Activated T-helper 2 cell treated with anti-CD3 and anti-CD28 coated beads, Interferon-gamma antibody, Interleukin-2, Interleukin-4, amounts not matched to agents 10 μg/mL and 5 μg/mL and 100 μg/mL, durations not matched to agents 14 hours and 24 hours and 36 hours (primary cell): Measurements from ENCODE around the gene ERCC2. TPM values are rescaled to one million over a fixed set of nuclear protein-coding genes. Genes with fewer than 3 reads are reported as not detected.

Source experiments
- DNase-seq: peaks from one replicate; pipeline ENCODE4 v3.0.0; 2021; ENCODE audit warnings: low spot score
- H3K27ac Mint-ChIP-seq: one replicate; pipeline ENCODE4 v1.8.0; 2021; ENCODE audit warnings: mixed read lengths
- H3K27me3 Mint-ChIP-seq: one replicate; pipeline ENCODE4 v1.8.0; 2021; ENCODE audit warnings: low read depth, mixed read lengths
- H3K36me3 Mint-ChIP-seq: one replicate; pipeline ENCODE4 v1.8.0; 2021; ENCODE audit warnings: low read depth, mixed read lengths
- H3K4me1 Mint-ChIP-seq: one replicate; pipeline ENCODE4 v1.8.0; 2021; ENCODE audit warnings: low read depth, mixed read lengths
- H3K4me3 Mint-ChIP-seq: one replicate; pipeline ENCODE4 v1.8.0; 2021; ENCODE audit warnings: low read depth, mild to moderate bottlenecking, moderate library complexity, mixed read lengths
- H3K9me3 Mint-ChIP-seq: one replicate; pipeline ENCODE4 v1.8.0; 2021; ENCODE audit warnings: mixed read lengths
- intact Hi-C: fragments of 100-400 bp; cut with micrococcal nuclease; formaldehyde crosslinking; loops from one replicate; pipeline ENCODE4 v1.15.1; 2023
- total RNA-seq: library from RNA; stranded (reverse); gene quantifications from 2 replicates; pipeline ENCODE4 v1.2.3, GENCODE V29; 2022

Gene ERCC2
- total RNA-seq, 1 donor from 2014 or later: 32.6 TPM

DNA sequence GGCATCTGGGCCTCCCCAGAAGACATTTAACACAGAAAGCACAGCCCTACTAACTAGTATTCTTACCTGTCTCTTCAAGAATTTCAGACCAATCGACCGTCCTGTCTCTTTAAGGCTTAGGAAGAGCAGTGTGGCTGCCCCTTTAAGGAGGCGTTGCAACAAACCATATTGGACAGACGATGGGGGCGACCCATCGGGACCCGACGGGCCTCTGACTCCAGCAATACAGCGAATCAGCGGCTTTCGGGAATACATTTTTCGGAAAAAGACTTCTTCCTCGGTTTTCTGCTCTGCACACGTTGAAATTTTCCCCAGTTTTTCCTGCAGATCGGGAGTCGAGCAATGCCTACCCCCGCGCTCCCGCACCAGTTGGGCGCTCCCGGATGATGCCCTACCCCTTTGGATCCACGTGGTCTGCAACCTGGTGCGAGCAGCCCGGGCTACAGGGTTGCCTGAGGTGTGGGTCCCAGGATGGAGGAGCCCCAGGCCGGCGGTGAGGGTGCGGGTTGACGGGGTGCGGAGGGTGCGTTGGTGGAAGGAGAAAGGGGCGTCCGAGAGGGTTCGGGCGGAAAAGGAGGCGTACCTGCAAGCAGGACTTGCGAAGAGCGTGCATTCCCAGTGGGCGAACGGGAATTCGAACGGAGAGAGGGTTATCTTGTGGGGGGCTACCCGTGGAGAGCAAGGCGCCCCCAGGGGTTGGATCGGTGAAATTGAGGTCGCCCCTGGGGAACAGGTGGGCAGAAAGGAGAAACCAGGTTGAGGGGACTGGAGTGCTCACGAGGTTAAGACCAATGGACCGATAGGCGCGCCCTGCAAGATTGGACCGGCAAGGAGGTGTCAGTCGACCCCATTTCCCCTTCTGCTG lies 36.1 kb upstream of the ERCC2 start, which contains the start of gene POLR1G:
POLR1G (plus strand) TSS at position 419 of the 865 bp plus-strand sequence; CDS start at position 472, 53 bp downstream.
- Mint-ChIP-seq H3K36me3 (peaks cover 28% of the 10 kb centered on the region), H3K4me1 (peaks cover 37% of the 10 kb centered on the region), H3K4me3 (peak within 1 kb of the TSS; percentile 99), H3K27ac (peak within 1 kb of the TSS; percentile 92), H3K27me3 (peaks cover 11% of the 10 kb centered on the region), H3K9me3 (no peaks in the 10 kb centered on the region)
- peak; percentile 78 for DNase-seq
- intact Hi-C loops: loop anchor here (1.0 to 5.0 kb wide), 3 partner anchors 18 to 314 kb away; partner anchors contain the start of gene PPP1R37

- intact Hi-C loops: loop anchor here (1.0 to 5.0 kb wide), 4 partner anchors 19 to 313 kb away; partner anchors contain the start of gene PPP1R37
- H3K27me3 Mint-ChIP-seq: peaks cover 11% of the 10 kb centered on the region
- H3K9me3 Mint-ChIP-seq: no peaks in the 10 kb centered on the region
- H3K4me1 Mint-ChIP-seq: peaks cover 37% of the 10 kb centered on the region
- peaks cover 22% of the 10 kb centered on the region for H3K36me3 Mint-ChIP-seq
- peak overlapping the region; percentile 92 for H3K27ac Mint-ChIP-seq
- DNase-seq: peak; percentile 77
- H3K4me3 Mint-ChIP-seq: peak overlapping the region; percentile 99
Observed at GRCh38 chr19:45405435-45406225, 35.3 kb upstream of the ERCC2 start.

DNA sequence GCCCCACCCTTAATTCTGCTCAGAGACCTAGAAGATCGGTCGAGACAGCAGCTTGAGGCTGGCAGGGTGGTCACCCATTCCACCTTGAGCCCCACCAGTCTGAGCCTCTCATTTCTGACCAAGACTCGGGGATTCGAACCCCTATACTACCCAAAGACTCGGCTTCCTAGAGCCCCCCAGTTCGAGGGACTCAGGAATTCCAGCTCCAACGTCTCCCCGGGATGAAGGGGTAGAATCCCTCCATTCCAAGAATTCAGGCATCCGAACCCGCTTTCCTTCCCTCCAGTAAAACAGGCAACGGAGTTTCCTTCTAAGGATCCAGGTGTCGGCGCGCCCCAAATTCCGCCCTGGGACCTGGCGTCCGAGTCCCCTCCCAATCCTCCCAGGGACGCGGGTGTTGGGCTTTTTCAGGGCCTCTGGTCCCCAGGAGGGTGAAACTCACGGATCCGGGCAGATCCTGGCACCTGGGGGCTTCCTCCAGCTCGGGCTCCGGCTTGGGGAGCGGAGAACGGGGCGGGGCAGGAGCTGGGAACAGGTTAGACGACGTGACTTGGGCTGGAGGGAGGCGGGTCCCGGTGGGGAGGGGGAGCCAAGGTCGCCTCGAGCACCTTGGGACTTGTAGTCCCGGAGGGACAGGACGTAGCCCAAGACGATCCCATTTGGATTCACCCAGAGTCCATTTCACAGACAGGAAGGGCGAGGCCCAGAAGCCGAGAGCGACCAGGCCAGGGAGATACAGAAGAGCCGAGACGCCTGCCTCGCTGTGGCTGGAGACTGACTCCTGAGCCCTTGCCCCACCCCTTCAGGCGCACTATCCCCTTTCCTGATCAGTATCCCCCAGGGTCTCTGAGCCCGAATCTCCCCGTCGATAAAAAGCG lies 34.4 kb upstream of the ERCC2 start, which contains the start of gene PPP1R13L:
PPP1R13L (minus strand) TSS at position 513 of the 878 bp plus-strand sequence. CDS start 6,751 bp downstream, outside the sequence.
- H3K27ac Mint-ChIP-seq: peak within 1 kb of the TSS; percentile 92
- intact Hi-C loops: loop anchor here (2.0 to 5.0 kb wide), 2 partner anchors 74 to 312 kb away; partner anchors contain the start of gene PPP1R37
- peaks cover 37% of the 10 kb centered on the region for H3K4me1 Mint-ChIP-seq

DNA sequence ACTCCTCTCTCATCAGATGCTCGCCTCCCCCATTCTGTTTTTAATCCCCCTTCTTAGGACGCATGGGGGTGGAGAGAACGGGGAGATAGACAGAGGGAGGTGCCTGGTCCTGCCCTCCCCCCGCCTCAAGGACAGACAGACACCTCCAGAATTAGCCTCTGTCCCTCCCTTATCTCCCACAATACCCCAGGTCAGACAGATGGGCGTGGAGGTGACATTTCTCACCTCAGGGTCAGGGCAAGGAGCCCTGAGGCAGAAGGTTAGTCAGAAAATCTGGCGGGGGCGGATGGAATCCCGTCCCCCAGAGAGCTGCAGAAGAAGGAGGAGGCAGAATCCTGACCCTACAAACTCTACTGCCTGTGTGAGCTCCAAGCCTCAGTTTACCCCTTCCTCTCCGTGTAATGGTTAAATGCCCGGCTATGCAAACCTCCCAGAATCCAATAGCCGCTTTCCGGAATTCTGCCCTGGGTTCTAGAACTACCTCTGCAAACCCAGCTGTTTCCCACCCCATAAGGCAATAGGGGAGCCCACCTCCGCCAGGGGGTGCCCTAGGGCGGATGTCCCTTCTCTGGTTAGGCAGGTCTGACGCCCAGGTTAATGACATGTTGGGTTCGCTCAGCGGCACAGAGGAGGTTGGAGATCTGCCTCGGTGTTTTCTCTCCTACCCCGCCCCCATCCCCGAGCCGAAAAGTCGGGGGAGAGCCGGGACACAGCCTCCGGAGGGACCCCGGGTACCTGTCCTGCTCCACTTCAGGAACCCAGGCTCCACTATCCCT lies 33.6 kb upstream of the ERCC2 start:
- H3K9me3 Mint-ChIP-seq: no peaks in the 10 kb centered on the region
- peaks cover 33% of the 10 kb centered on the region for H3K4me1 Mint-ChIP-seq
- intact Hi-C loops: loop anchor here (2.0 kb wide), 1 partner anchor 75 kb away; no protein-coding TSS in a partner anchor

More for the DNA sequence above, 34.4 kb upstream of the ERCC2 start, which contains the start of gene PPP1R13L:
- Mint-ChIP-seq H3K27me3 (peaks cover 11% of the 10 kb centered on the region), H3K4me3 (peak within 1 kb of the TSS; percentile 99), H3K9me3 (no peaks in the 10 kb centered on the region), H3K36me3 (peaks cover 20% of the 10 kb centered on the region)
- peak; percentile 69 for DNase-seq

GRCh38 chr19:45403272-45403671 lies 32.9 kb upstream of the ERCC2 start:
- H3K9me3 Mint-ChIP-seq: no peaks in the 10 kb centered on the region
- no peak overlapping the region for H3K27ac Mint-ChIP-seq
- DNase-seq: no peak
- intact Hi-C loops: no loop called here
- H3K4me1 Mint-ChIP-seq: peaks cover 34% of the 10 kb centered on the region
- H3K27me3 Mint-ChIP-seq: peaks cover 17% of the 10 kb centered on the region
- H3K4me3 Mint-ChIP-seq: no peak overlapping the region
- H3K36me3 Mint-ChIP-seq: peaks cover 11% of the 10 kb centered on the region

More for the DNA sequence above, 33.6 kb upstream of the ERCC2 start:
- Mint-ChIP-seq H3K27ac (no peak overlapping the region), H3K4me3 (peak overlapping the region; percentile 99), H3K27me3 (peaks cover 11% of the 10 kb centered on the region), H3K36me3 (peaks cover 13% of the 10 kb centered on the region)
- peak; percentile 70 for DNase-seq

- H3K27me3 Mint-ChIP-seq: peaks cover 20% of the 10 kb centered on the region
- H3K9me3 Mint-ChIP-seq: no peaks in the 10 kb centered on the region
- intact Hi-C loops: no loop called here
- no peak overlapping the region for H3K4me3 Mint-ChIP-seq
- peaks cover 31% of the 10 kb centered on the region for H3K4me1 Mint-ChIP-seq
- no peak for DNase-seq
- no peak overlapping the region for H3K27ac Mint-ChIP-seq
- peaks cover 11% of the 10 kb centered on the region for H3K36me3 Mint-ChIP-seq
Observed at GRCh38 chr19:45402298-45403061, 32.1 kb upstream of the ERCC2 start.

- intact Hi-C loops: no loop called here
- Mint-ChIP-seq H3K9me3 (no peaks in the 10 kb centered on the region), H3K27ac (no peak overlapping the region), H3K27me3 (peaks cover 27% of the 10 kb centered on the region), H3K4me1 (peaks cover 28% of the 10 kb centered on the region), H3K36me3 (peaks cover 16% of the 10 kb centered on the region), H3K4me3 (no peak overlapping the region)
- DNase-seq: no peak
Observed at GRCh38 chr19:45401815-45402214, 31.4 kb upstream of the ERCC2 start.

DNA sequence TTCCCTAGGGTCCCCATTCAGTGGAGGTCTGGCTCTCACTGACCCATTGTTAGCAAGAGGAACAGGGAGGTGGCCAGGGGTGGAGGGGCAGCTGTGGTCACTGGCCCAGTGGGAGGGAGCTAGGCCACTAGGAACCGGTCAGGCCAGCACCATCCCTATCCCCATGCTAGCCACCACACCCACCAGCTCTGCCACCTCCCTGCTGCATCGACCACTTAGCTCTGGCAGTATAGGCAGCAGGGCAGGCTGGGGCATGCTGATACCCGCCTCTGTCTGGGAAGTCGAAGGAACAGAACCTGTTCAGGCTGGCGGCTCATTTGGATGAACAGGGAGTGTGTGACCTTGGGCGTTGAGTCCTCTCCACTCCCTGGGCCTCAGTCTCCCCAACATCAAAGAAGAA lies 29.8 kb upstream of the ERCC2 start:
- H3K36me3 Mint-ChIP-seq: peaks cover 14% of the 10 kb centered on the region
- peaks cover 23% of the 10 kb centered on the region for H3K4me1 Mint-ChIP-seq
- no peak overlapping the region for H3K4me3 Mint-ChIP-seq
- peaks cover 30% of the 10 kb centered on the region for H3K27me3 Mint-ChIP-seq
- H3K27ac Mint-ChIP-seq: no peak overlapping the region
- no peaks in the 10 kb centered on the region for H3K9me3 Mint-ChIP-seq
- intact Hi-C loops: no loop called here
- no peak for DNase-seq

- intact Hi-C loops: no loop called here
- peaks cover 5% of the 10 kb centered on the region for H3K4me1 Mint-ChIP-seq
- H3K27me3 Mint-ChIP-seq: peaks cover 18% of the 10 kb centered on the region
- no peak overlapping the region for H3K27ac Mint-ChIP-seq
- peaks cover 14% of the 10 kb centered on the region for H3K36me3 Mint-ChIP-seq
- H3K9me3 Mint-ChIP-seq: no peaks in the 10 kb centered on the region
- H3K4me3 Mint-ChIP-seq: no peak overlapping the region
- no peak for DNase-seq
Observed at GRCh38 chr19:45395821-45396617, 25.6 kb upstream of the ERCC2 start.

- peaks cover 10% of the 10 kb centered on the region for H3K27me3 Mint-ChIP-seq
- no peaks in the 10 kb centered on the region for H3K9me3 Mint-ChIP-seq
- no peak overlapping the region for H3K4me3 Mint-ChIP-seq
- H3K36me3 Mint-ChIP-seq: peaks cover 3% of the 10 kb centered on the region
- intact Hi-C loops: no loop called here
- DNase-seq: no peak
- H3K27ac Mint-ChIP-seq: no peak overlapping the region
- peaks cover 1% of the 10 kb centered on the region for H3K4me1 Mint-ChIP-seq
Observed at GRCh38 chr19:45391871-45392665, 21.7 kb upstream of the ERCC2 start.
